SU-DHL-6 (cell line): ENCODE measurements around the gene MPC1.

Experiments used
- EZH2phosphoT487 ChIP-seq: fragments of 200-600 bp; sonication (generic), shearing (Covaris generic); conservative IDR thresholded peaks from 2 replicates; pipeline ENCODE4 v1.6.1; 2018; ENCODE audit warnings: mild to moderate bottlenecking, antibody characterized with exemption, low read length, moderate library complexity, mixed read lengths
- TF ChIP-seq, protein P1 (sequence below): fragments of 200-600 bp; sonication (generic); IDR thresholded peaks from one replicate; pipeline ENCODE4 v1.5.1; 2017; ENCODE audit warnings: antibody characterized with exemption, mild to moderate bottlenecking, low read length, moderate library complexity; ENCODE audit not compliant: insufficient read depth, poor library complexity, severe bottlenecking

DNA sequence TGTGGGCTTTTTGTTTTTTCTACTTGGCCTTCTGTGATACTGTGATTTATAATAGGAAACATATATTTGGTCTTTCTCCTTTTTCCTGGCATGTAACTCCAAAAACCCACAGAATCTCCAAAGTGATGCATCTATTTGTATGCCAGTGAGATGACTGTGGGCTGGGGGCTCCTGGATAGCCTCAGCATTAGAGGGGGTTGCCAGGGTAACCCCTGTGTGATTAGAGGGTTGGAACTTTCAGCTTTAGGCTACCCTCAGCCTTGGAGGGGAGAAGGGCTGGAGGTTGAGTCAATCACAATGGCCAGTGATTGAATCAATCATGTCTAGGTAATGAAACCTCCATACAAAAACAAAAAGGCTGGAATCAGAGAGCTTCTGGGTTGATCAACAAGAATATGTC is 29.8 kb downstream of the MPC1 start:
- TF ChIP-seq, protein P1, sequence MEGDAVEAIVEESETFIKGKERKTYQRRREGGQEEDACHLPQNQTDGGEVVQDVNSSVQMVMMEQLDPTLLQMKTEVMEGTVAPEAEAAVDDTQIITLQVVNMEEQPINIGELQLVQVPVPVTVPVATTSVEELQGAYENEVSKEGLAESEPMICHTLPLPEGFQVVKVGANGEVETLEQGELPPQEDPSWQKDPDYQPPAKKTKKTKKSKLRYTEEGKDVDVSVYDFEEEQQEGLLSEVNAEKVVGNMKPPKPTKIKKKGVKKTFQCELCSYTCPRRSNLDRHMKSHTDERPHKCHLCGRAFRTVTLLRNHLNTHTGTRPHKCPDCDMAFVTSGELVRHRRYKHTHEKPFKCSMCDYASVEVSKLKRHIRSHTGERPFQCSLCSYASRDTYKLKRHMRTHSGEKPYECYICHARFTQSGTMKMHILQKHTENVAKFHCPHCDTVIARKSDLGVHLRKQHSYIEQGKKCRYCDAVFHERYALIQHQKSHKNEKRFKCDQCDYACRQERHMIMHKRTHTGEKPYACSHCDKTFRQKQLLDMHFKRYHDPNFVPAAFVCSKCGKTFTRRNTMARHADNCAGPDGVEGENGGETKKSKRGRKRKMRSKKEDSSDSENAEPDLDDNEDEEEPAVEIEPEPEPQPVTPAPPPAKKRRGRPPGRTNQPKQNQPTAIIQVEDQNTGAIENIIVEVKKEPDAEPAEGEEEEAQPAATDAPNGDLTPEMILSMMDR, result no peak
- no peak for TF ChIP-seq EZH2phosphoT487
